Measurements from ENCODE around the gene PFN3. TPM values are rescaled to one million over a fixed set of nuclear protein-coding genes. Genes with fewer than 3 reads are reported as not detected.

Gene PFN3
- not detected in 2 replicates for total RNA-seq

GRCh38 chr5:177399997-177400868 is at the start of gene PFN3:
TSS of gene PFN3 (minus strand) at chr5:177400661. CDS start at chr5:177400576, 85 bp downstream.

GRCh38 chr5:177446200-177447065 is 46.0 kb upstream of the PFN3 start, which contains the start of gene PRR7:
TSS of gene PRR7 (plus strand) at chr5:177446814. CDS start at chr5:177455068, 8,254 bp downstream.

GRCh38 chr5:177426566-177427210 is 26.2 kb upstream of the PFN3 start, which contains the start of gene GRK6:
TSS of gene GRK6 (plus strand) at chr5:177426676. CDS start at chr5:177426846, 170 bp downstream.

GRCh38 chr5:177409043-177409801 is 8.8 kb upstream of the PFN3 start, which contains the start of gene F12:
TSS of gene F12 (minus strand) at chr5:177409564. CDS start at chr5:177409527, 37 bp downstream.

GRCh38 chr5:177384134-177384533 is 16.3 kb downstream of the PFN3 start, which contains the start of gene SLC34A1:
TSS of gene SLC34A1 (plus strand) at chr5:177384434. CDS start at chr5:177385742, 1,308 bp downstream.

GRCh38 chr5:177357459-177358351 is 42.8 kb downstream of the PFN3 start, which contains the start of gene RGS14:
TSS of gene RGS14 (plus strand) at chr5:177357924. CDS start at chr5:177358025, 101 bp downstream.

GRCh38 chr5:177351392-177352329 is 48.8 kb downstream of the PFN3 start, which contains the start of gene LMAN2:
TSS of gene LMAN2 (minus strand) at chr5:177351668. CDS start at chr5:177351647, 21 bp downstream.

Other genes with a start within 250 kb of the PFN3 start
- gene RAB24, start 96.9 kb downstream of the PFN3 start, total RNA-seq = 21.5 and 22.0 TPM in 2 replicates
- 230 and 248 TPM in 2 replicates for gene PRELID1, start 96.9 kb downstream of the PFN3 start, total RNA-seq
- 81.2 and 89.0 TPM in 2 replicates for gene MXD3, start 88.8 kb downstream of the PFN3 start, total RNA-seq
- gene LMAN2, start 49.0 kb downstream of the PFN3 start, total RNA-seq = 253 and 263 TPM in 2 replicates
- 5.1 and 13.1 TPM in 2 replicates for gene RGS14, start 42.7 kb downstream of the PFN3 start, total RNA-seq
- not detected in 2 replicates for gene SLC34A1, start 16.2 kb downstream of the PFN3 start, total RNA-seq
- gene F12, start 8.9 kb upstream of the PFN3 start, total RNA-seq = 0.74 and 1.0 TPM in 2 replicates
- 31.7 and 34.5 TPM in 2 replicates for gene GRK6, start 26.0 kb upstream of the PFN3 start, total RNA-seq
- gene PRR7, start 46.2 kb upstream of the PFN3 start, total RNA-seq = 15.9 and 21.5 TPM in 2 replicates
- gene DBN1, start 73.0 kb upstream of the PFN3 start, total RNA-seq = 224 and 238 TPM in 2 replicates
- gene PDLIM7, start 96.9 kb upstream of the PFN3 start, total RNA-seq = 198 and 220 TPM in 2 replicates
- gene DOK3, start 109.2 kb upstream of the PFN3 start, total RNA-seq = 0.17 and 0.74 TPM in 2 replicates
- 136 and 137 TPM in 2 replicates for gene DDX41, start 116.3 kb upstream of the PFN3 start, total RNA-seq
- gene FAM193B, start 153.9 kb upstream of the PFN3 start, total RNA-seq = 16.0 and 22.0 TPM in 2 replicates
- 139 and 146 TPM in 2 replicates for gene TMED9, start 191.5 kb upstream of the PFN3 start, total RNA-seq
- 40.7 and 43.5 TPM in 2 replicates for gene B4GALT7, start 199.5 kb upstream of the PFN3 start, total RNA-seq